Retina (tissue), 1 donor: Measurements from ENCODE around the gene SFTPD.

ENCODE experiments used
- DNase-seq: peaks from one replicate; pipeline ENCODE4 v3.0.0-alpha.2; 2016

The SFTPD gene

DNA sequence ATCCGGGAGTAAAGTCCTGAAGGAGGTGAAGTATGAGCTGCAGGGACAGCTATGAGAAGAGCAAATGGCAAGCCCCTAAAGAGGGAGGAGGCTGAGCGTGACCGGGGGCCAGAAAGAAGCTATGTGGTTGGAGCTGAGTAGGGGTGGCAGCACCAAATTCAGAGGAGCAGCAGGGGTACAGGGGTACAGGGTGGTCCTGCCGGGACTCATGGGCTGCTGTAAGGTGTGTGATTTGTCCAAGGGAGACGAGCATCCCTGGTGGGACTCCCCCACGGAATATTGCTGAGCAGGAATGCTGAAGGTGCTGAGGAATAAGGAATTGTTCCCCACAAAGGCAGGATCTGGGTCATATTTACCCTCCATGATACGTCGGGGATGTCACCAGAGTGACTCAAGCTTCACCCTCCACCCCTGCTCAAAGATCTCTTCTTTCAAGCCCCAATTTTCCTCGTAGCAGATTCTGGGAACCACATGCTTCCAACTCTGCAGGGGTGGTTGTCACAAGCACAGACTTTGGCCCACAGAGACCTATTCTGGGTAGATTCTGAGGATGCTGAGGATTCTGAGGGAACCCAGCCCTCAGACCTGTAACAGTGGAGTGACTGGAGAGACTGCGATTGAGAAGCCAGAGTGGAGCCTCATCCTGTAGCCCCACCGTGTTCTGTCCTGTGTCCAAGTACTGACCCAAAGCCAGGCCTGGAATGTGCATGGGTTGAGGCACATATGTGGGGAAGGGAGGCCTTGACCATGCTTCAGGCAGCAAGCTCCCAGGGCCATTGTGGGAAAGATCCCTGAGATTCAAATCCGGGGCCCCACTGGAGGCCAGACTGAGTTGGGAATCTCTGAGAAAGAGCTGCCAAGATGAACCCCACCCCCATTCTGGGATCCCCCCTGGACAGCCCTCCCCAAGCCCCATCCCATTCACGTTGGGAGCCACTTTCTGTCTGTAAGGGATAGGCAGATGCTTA, 4.2 kb downstream of the SFTPD start:
- no peak for DNase-seq

DNA sequence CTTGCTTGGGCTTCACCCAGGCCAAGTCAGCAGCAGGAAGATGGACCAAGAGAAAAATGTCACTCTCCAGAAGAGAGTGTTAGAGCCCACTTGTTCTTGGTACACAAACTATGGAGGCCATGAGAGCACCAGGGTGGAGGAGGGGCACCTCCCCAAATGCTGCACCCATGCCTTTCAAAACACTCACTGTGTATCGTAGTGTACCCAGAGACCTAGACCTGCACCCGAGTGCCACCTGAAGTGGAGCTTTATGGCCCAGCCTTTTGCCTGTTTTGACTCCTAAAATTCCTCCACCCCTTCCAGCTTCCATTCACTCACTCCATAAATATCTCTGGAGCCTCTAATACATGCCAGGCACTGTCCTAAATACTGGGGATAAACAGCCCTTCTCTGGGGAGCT, 5.0 kb downstream of the SFTPD start:
- no peak for DNase-seq

DNA sequence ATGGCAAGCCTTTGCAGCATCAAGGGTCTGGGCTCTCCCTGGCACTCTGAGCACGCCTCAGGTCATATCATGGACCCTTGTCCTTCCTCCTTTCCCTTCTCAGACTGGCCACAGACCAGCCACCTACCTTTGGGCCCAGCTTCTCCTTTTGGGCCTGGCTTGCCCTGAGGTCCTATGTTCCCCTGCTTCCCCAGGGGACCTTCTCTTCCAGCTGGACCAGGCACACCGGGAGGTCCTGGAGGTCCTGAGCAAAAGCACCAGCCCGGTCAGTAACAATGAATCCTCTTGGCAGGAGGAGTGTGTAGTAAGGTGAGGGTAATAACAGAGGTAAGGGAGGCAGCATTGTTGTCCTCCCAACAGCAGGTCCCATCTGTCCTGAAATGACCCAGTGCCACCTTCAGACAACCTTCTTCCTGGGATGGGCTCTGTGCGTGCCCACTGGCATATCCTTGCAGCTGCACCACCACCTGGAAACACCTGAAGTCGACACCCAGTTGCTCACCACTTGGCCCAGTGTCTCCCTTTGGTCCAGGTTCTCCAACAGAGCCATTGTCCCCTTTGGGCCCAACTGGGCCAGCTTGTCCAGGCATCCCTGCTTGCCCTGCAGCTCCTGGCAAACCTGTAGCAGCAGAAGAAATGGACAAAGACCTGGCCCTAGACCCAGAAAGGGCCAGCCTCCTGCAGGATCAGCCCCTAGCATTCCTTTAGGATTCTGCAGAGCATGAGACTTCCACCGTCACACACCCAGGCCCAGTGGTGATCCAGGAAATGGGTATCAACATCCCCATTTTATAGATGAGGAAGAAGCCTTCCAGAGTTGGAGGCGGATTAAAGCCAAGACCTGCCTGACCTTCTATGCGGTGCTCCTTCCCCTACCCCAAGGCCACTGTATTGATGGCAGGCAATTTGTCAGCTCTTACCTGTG, 6.4 kb downstream of the SFTPD start:
- no peak for DNase-seq

DNA sequence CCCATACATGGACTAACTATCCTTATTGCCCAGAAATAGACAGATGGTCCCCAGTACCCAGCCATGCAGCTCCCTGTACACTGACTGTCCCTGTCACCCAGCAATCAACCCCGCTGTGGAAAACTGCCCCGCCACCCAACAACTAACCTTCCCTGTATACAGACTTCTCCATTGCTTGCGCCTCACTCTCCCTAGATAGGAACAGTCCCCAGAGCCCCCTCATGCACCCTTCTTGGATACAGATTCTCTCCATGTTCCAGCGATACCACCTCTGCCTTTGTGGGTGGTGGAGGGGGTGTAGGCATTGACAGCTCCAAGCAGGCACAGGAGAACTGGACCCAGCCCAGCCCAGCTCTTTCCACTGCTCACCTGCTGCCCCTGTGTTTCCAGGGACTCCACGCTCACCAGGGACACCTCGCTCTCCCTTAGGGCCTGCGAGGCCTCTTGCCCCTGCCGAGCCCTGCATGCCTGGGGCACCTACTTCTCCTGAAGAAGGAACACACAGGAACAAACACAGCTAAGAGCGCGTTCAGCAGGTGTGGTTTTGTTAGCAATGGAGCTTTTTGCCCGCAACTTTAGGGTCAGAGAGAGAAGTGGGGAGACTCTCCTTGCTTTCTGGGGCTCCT, 7.2 kb downstream of the SFTPD start:
- no peak for DNase-seq

DNA sequence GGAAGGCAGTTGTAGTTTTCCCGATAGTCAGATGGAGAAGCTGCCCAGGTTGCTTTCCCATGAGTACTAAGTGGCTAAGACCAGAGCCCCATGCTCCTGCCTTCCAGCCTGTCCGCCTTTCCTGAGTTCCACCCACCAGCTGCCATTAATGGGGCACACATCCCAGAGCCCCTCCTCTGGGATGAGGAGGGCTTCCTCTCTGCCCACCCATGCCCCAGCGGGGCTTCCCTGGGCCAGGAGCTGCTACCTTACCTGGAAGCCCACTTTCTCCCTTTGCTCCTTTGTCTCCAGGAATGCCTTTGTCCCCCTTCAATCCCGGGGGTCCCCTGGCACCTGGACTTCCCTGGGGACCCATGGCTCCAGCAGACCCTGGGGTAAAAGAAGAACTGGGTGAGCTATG, 7.8 kb downstream of the SFTPD start:
- DNase-seq = no peak

DNA sequence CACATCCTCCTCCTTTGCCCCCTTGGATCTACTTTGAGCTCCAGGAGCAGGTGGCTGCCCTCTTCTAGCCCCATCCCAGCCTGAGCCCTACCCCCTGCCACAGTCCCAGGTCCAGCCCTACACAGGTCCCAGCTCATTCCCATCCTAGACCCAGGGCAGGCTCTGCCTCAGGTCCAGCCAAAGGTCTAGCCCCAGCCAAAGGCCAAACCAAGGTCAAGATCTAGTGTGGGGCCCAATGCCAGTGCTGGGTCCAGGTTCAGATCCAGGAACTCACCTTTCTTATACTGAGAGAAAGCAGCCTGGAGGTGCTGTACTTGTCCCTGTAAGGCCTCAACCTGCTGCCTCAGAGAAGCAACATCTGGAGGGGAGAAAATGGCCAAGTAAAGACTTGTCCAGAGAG, 8.5 kb downstream of the SFTPD start:
- no peak for DNase-seq

DNA sequence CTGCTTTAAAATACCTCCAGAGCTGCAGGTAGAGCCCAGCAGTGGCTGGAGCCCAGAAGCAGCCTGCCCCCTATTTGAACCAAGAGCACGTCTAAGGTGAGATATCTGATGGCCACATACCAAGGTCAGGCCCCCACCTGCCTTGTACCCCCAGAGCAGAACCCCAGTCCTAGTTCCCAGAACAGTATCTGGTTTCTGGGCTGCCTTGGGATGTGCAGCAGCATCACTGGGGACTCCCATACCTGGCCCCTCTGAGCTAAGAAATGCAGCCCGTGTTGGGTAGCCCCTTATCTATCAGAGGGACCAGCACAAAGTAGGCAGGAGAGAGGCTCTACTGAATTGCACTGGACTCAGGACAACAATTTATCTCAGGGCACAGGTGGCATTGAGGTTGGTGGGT, 8.9 kb downstream of the SFTPD start:
- no peak for DNase-seq

DNA sequence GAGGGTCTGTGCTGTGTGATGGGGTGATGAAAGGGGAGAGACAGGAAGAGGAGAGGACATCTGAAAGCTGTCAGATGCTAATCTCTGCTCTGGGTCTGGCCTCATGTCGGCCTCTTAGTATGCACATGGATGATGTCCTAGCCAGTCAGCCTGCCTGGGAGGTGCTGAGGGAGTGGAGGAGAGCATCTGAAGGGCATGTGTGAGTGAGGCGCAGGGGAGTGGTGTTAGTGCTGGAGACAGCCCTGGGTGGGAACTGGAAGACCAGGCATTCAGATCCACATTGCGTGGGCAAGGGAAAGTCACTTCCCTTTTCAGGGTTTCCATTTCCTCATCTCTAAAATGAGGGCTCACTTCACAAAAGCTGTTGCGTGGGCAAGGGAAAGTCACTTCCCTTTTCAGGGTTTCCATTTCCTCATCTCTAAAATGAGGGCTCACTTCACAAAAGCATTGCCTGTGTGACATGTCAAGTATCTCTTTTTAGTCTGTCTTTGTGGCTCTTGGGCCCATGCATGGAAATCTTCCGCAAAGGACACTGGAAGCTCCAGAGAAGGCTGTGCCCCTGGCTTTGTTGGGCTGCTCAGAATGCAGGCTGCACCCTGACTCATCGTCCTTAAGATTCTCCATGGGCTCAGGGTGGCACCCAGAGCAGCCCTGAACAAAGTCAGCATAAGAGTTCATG, 10.0 kb downstream of the SFTPD start:
- DNase-seq = no peak

DNA sequence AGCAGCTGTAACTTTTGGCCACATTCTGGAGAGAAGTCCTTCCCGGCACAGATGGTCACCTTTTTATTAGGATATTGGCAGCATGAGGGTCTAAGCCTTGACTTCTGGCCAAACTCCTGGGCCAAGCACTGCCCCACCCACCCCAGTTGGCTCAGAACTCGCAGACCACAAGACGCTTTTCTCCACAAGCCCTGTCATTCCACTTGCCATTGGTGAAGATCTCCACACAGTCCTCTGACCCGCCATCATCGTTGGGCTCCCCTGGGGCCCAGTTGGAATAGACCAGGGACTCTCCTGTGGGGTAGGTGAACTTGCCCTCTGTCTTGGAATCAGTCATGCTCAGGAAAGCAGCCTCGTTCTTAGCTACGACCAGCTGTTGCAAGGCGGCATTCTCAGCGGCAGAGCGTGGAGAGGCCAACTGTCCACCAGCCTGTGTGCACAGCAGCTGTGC, 11.2 kb downstream of the SFTPD start:
- DNase-seq = no peak

DNA sequence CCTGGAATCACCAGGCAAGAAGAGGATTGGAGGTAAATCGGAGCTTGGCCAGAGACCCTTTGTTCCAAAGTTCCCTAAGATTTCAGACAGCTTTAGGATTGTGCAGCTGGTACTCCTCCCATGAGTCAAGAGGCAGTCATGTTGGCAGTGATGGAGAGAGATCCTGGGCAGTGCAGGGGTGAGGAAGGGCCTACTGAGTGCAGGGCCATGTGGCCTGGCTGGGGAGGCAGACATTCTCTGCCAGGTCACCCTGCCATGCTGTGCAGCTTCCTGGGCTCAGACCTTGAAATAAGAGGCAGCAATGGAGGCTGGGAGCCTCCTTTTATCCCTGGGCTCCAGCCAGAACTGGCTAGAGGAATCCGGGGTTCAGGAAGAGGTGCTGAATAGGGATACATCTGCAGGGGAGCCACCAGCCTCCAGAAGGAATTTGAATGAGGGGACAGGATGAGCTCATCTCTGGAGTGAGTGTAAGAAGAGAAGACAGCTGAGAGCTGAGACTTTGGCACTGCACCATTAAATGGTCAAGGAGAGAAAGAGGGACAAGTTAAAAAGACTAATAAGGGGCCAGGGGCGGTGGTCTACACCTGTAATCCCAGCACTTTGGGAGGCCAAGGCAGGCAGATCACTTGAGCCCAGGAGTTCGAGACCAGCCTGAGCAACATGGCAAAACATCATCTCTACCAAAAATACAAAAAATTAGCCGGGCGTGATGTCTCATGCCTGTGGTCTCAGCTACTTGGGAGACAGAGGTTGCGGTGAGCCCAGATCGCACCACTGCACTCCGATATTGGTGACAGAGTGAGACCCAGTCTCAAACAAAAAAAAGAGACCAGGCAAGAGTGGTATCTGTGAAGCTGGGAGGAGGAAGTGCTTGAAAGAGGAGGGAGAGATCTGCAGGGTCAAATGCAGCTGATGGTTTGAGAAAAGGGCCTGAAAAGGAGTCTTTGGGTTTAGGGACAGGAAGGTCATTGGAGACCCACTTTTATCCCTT, 12.0 kb downstream of the SFTPD start:
- no peak for DNase-seq

DNA sequence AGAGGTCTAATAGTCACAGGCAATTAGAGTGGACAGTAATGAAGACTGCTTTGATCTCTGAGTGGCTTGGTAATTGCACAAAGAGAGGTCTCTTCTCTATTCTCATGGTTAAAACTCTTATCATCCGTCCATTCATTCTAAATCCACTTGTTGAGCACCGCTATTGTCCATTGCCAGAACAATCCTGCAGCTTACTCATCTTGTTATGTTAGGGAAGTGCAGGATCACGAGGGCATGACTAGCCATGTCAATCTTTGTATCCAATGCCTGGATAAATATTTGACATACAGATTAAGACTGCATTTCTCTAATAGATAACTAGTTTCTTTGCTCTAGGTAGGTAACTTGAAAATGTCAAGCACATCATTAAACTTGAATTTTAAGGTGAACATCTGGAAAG, 14.9 kb downstream of the SFTPD start:
- peak; percentile 15 for DNase-seq

DNA sequence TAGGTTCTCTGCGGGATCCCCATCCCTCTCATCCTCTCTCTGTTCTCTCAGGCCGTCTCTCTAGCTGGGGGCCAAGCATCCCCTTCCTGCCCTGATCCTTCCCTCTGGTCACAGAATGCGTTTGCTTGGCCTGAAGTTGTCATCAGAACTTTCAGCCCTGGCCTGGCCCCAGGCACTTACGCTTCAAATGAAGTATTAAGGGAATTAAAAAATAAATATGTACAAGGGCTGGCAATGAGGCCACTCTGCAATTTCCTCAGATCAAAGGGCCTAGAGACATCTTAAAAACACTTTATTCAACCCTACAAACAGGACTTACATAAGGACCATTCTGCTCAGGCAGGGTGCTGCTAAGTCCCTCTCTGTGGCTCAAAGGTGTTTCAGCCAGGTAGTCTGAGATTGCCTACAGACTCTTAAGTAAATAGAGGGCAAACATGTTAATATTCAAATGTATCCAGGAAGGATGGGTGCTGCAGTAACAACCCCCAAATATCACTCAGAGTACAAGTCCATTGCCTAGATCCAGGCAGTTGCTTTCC, 16.0 kb downstream of the SFTPD start:
- DNase-seq = no peak

DNA sequence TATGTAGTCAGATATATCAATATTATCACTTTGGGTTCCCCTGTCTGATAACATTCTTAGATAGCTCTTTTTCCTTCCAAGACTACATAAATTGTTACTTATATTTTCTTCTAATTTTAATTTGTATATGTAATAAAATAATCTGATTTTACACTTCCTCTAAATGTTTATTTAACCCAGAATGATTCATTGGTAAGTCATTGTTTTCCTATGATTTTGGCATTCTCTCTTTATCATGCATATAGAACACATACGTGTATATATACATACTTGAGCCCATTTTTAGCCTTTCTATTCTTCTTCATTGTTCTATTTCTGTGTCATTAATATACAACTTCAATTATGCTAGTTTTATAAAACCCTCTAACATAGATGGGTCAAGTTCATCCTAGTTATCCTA, 16.6 kb downstream of the SFTPD start:
- no peak for DNase-seq

DNA sequence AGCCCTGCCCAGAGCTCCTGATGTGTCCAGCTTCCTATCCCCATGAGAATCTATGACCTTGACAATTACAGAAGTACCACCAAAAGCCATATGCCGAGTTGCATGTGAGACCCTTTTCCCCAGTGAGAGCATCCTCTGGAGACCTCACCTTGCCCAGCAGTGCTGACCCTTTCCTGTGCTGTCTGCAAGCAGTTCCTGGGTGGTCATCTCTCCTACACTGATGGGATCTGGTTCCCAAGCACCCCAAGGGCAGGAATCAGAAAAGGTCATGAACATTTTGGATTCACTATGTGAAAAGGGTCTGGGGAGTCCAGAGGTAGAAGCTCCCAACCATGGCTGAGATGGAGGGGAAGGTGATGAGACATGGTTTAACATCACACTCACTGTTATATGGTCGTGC, 18.2 kb downstream of the SFTPD start:
- no peak for DNase-seq

DNA sequence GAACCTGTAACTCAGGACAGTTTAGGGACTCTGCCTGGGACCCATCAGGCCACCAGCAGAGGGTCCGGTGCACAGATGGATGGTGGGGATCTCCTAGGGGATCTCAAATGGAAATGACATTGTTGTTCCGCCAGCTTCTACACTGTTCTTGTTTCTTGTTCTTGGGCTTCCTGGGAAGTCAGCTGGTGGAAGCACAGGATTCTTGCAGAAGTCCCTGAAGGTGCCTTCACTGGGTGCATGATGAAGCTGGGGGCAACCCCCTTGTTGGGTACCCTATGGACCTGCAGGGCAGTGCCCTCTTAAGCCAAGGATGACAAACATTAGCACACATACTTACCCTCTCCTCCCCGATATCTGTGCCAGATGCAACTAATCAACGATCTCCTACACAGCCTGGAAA, 18.6 kb downstream of the SFTPD start:
- DNase-seq = no peak

DNA sequence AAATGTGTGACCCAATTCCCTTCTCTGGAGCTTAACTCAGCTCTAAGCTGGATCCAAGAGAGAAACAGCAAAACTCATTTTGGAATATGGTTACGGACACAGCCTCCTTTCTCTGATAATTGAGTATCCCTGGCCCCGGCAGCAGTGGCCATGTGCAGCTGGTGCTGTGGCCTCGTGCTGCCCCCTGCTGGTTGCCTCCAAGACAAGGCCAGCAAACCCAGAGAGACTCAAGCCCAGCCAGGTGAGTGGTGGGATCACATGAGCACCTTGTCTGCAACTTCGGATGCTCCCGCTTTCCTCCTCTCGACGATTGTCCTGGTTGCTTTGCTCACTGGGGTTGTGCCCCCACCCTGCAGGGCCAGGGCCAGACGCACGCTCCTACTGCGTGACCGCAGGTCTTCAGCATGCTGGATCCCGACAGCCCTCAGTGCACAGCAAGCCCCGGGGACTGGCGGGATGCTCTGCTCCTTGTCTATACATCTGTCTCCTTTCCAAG, 19.4 kb downstream of the SFTPD start:
- DNase-seq = peak; percentile 84

DNA sequence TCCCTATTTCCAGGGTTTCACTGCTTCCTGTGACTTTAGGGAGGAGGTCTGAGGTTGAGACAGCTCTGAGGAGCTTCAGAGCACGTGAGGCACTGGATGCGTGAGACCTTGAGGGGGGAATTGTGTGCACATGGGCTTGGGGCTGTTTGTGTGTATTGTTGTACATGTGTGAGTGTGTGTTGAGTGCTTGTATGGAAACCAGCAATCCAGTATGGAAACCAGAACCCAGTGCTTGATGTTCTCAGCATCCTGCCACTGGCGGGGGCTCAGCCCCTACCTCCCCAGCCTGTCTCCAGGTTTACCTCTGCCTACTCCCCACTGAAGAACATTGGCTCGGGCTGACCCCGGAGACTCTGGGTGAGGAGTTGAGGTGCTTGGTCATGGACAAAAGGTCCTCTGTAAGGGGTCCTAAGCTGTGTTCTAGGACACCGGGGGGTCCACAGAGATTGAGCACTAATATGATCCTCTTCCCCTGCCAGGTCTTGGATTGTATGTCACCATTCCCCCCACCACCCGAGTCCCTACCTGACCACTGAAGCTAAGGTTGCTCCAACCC, 20.8 kb downstream of the SFTPD start:
- no peak for DNase-seq

DNA sequence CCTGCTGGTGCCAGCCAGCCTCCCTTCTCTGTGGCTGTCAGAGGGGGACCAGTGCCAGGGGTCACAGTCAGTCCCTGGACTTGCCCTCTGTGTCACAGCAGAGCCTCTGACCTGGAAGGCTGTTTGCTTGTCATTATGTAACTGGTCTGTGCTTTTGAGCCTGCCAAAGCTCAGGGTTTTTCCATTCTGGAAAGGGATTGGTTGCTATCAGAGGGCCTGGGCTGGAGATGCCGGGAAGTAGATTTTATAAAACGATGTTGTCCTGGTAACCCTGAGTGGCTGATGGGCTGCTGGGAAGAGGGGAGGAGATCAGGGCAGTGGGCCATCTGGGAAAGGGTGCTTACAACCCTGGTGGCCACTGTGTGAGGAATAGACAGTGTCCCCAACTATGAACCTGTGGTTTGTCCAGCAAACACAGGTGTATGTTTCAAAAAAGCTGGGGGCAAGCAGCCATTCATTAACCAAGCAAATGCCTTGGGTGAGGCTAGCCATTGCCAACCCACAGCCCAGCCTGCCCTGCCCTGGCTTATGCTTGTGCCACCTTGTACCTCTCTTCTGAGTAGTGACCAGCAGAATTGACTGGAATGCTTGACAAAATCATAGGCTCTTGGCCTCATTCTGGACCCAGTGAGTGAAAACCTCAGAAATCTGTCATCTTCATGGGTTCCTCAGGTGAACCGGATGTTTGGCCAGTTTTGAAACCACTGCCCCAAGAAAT, 21.6 kb downstream of the SFTPD start:
- no peak for DNase-seq

DNA sequence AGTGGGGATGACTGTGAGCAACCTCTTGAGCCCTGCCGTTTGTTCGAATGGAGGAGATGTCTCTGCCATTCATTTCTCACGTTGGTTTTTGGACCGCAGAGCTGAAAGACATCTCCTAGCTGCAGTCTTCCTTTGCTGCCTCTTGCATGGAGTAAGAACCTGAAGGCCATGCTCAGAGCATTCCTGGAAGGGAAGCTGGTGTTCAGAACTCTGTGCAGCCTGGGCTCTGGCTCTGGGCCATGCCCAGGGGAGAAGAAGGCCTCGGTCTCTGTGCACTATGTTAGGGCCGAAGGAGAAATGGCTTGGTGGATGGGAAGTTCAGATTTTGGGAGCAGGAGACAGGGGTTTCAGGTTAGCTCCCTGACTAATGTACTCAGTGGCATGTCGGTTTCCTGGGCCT, 22.9 kb downstream of the SFTPD start:
- no peak for DNase-seq

DNA sequence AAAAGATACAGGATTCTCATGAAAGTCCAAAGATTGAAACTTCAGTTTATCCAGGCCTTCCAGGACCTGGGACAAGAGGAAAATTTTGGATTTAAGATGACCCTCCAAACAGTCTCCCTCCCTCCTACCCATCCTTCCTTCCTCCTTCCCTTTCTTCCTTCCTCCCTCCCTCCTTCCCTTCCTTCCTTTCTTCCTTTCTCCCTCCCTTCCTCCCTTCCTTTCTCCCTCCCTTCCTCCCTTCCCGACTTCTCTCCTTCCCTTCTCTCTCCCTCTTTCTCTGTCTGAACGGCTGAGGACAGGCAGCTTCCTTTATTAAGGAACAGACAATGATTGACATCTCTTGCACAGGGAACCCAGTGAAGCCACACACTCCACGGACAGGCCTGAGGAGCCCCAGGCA, 23.3 kb downstream of the SFTPD start:
- DNase-seq = no peak
